ENCODE measurements around the gene RPS29. TPM values are rescaled to one million over a fixed set of nuclear protein-coding genes. Genes with fewer than 3 reads are reported as not detected.
"Not testable (repeated sequence)": the region's sequence is repeated elsewhere in the genome, so short reads cannot be mapped to it uniquely, and the experiment has no call there.

The RPS29 gene
- total RNA-seq, 8 experiments from 2014 or later, result 1,019 to 8,138 (median 3,970) TPM

- ATAC-seq (replicated peaks in 6 of 8); in situ Hi-C loops (cut with MboI; ENCODE audit: low pct_unique_long_range_greater_than_20kb in 2 of 9, low sequenced_read_pairs in 9 of 9, unreplicated experiment in 9 of 9): not testable (repeated sequence)
- 40 to 82% (median 69%) methylated on average over 2 to 16 of the region's 19 CpGs; no CpG with 5 or more reads in 2 of the 10 experiments for WGBS, 10 experiments
- Histone ChIP-seq H3K27ac (peak overlapping the region in 1 of 2 donors; percentile 98), H3K4me3 (peak overlapping the region; percentile 61 to 99 (median 92)), H3K4me1 (replicated peaks in 1 of 2) (peaks cover 6 to 27% of the 10 kb centered on the region in 2 donors)
Measured at GRCh38 chr14:49619273-49619672, 33.1 kb upstream of the RPS29 start.

- Histone ChIP-seq H3K4me1 (replicated peaks in 1 of 2) (peaks cover 6 to 22% of the 10 kb centered on the region in 2 donors), H3K4me3 (no peak overlapping the region), H3K27ac (no peak overlapping the region)
- in situ Hi-C loops (cut with MboI; ENCODE audit: low pct_unique_long_range_greater_than_20kb in 2 of 9, low sequenced_read_pairs in 9 of 9, unreplicated experiment in 9 of 9), result no loop called here
- 76 to 100% (median 90%) methylated on average over 1 to 4 of the region's 6 CpGs; no CpG with 5 or more reads in 1 of the 10 experiments for WGBS, 10 experiments
- no peak for ATAC-seq (replicated peaks in 6 of 8)
Measured at GRCh38 chr14:49617852-49618519, 31.8 kb upstream of the RPS29 start.

GRCh38 chr14:49615776-49616175, 29.6 kb upstream of the RPS29 start:
- no peak overlapping the region for H3K4me3 ChIP-seq
- 85 to 98% (median 93%) methylated on average over 2 to 6 of the region's 6 CpGs; no CpG with 5 or more reads in 2 of the 10 experiments for WGBS, 10 experiments
- H3K27ac ChIP-seq, result no peak overlapping the region
- peaks cover 6 to 9% of the 10 kb centered on the region in 2 donors for H3K4me1 ChIP-seq (replicated peaks in 1 of 2)
- in situ Hi-C loops (cut with MboI; ENCODE audit: low pct_unique_long_range_greater_than_20kb in 2 of 9, low sequenced_read_pairs in 9 of 9, unreplicated experiment in 9 of 9), result no loop called here
- ATAC-seq (replicated peaks in 6 of 8), result no peak

GRCh38 chr14:49614196-49614595, 28.0 kb upstream of the RPS29 start:
- Histone ChIP-seq H3K4me3 (no peak overlapping the region), H3K27ac (no peak overlapping the region), H3K4me1 (replicated peaks in 1 of 2) (peaks cover 4 to 6% of the 10 kb centered on the region in 2 donors)
- 54 to 100% (median 100%) methylated on average over 1 to 2 of the region's 2 CpGs; no CpG with 5 or more reads in 1 of the 10 experiments for WGBS, 10 experiments
- ATAC-seq (replicated peaks in 6 of 8), result no peak
- in situ Hi-C loops (cut with MboI; ENCODE audit: low pct_unique_long_range_greater_than_20kb in 2 of 9, low sequenced_read_pairs in 9 of 9, unreplicated experiment in 9 of 9), result no loop called here

- ATAC-seq (replicated peaks in 6 of 8), result no peak
- 71 to 100% (median 84%) methylated on average over 1 to 7 of the region's 8 CpGs; no CpG with 5 or more reads in 1 of the 10 experiments for WGBS, 10 experiments
- in situ Hi-C loops (cut with MboI; ENCODE audit: low pct_unique_long_range_greater_than_20kb in 2 of 9, low sequenced_read_pairs in 9 of 9, unreplicated experiment in 9 of 9), result no loop called here
- Histone ChIP-seq H3K4me1 (replicated peaks in 1 of 2) (no peaks in the 10 kb centered on the region), H3K27ac (no peak overlapping the region), H3K4me3 (no peak overlapping the region)
Measured at GRCh38 chr14:49612671-49613070, 26.5 kb upstream of the RPS29 start.

- H3K4me3 ChIP-seq, result no peak overlapping the region
- 82 to 100% (median 92%) methylated on average over 2 to 4 of the region's 4 CpGs for WGBS, 10 experiments
- no peak overlapping the region for H3K27ac ChIP-seq
- in situ Hi-C loops (cut with MboI; ENCODE audit: low pct_unique_long_range_greater_than_20kb in 2 of 9, low sequenced_read_pairs in 9 of 9, unreplicated experiment in 9 of 9), result no loop called here
- ATAC-seq (replicated peaks in 6 of 8), result no peak
- H3K4me1 ChIP-seq (replicated peaks in 1 of 2), result no peaks in the 10 kb centered on the region
Measured at GRCh38 chr14:49612251-49612650, 26.1 kb upstream of the RPS29 start.

- no peak for ATAC-seq (replicated peaks in 6 of 8)
- no peaks in the 10 kb centered on the region for H3K4me1 ChIP-seq (replicated peaks in 1 of 2)
- no peak overlapping the region for H3K27ac ChIP-seq
- H3K4me3 ChIP-seq, result no peak overlapping the region
- 69 to 100% (median 88%) methylated on average over 3 to 6 of the region's 6 CpGs; no CpG with 5 or more reads in 2 of the 10 experiments for WGBS, 10 experiments
- in situ Hi-C loops (cut with MboI; ENCODE audit: low pct_unique_long_range_greater_than_20kb in 2 of 9, low sequenced_read_pairs in 9 of 9, unreplicated experiment in 9 of 9), result no loop called here
Measured at GRCh38 chr14:49607583-49607982, 21.4 kb upstream of the RPS29 start.

- peak within 1 kb of the TSS; percentile 74 to 97 (median 87) for H3K4me3 ChIP-seq
- peak; percentile 72 to 88 (median 85) for ATAC-seq (replicated peaks in 6 of 8)
- peaks cover 0 to 4% of the 10 kb centered on the region in 2 donors for H3K4me1 ChIP-seq (replicated peaks in 1 of 2)
- in situ Hi-C loops (cut with MboI; ENCODE audit: low pct_unique_long_range_greater_than_20kb in 2 of 9, low sequenced_read_pairs in 9 of 9, unreplicated experiment in 9 of 9), result no loop called here
- peak within 1 kb of the TSS; percentile 96 for H3K27ac ChIP-seq
- WGBS, 10 experiments, result 0 to 7% (median 0%) methylated on average over 1 to 13 of the region's 77 CpGs; no CpG with 5 or more reads in 3 of the 10 experiments
Measured at GRCh38 chr14:49598485-49599300, 12.5 kb upstream of the RPS29 start, which contains the start of gene LRR1. Gene LRR1, plus strand, starts transcription at chr14:49598940. Its CDS starts 81 bp downstream, at chr14:49599021.

GRCh38 chr14:49598189-49598484, 12.0 kb upstream of the RPS29 start:
- ATAC-seq (replicated peaks in 6 of 8), result peak in 6 of 8 experiments; percentile 1 to 34 (median 18)
- H3K4me3 ChIP-seq, result peak overlapping the region; percentile 74 to 97 (median 87)
- H3K4me1 ChIP-seq (replicated peaks in 1 of 2), result peaks cover 0 to 4% of the 10 kb centered on the region in 2 donors
- peak overlapping the region; percentile 96 for H3K27ac ChIP-seq
- in situ Hi-C loops (cut with MboI; ENCODE audit: low pct_unique_long_range_greater_than_20kb in 2 of 9, low sequenced_read_pairs in 9 of 9, unreplicated experiment in 9 of 9), result no loop called here
- WGBS, 10 experiments, result 0 to 4% (median 0%) methylated on average over 1 to 13 of the region's 15 CpGs; no CpG with 5 or more reads in 4 of the 10 experiments

- in situ Hi-C loops (cut with MboI; ENCODE audit: low pct_unique_long_range_greater_than_20kb in 2 of 9, low sequenced_read_pairs in 9 of 9, unreplicated experiment in 9 of 9), result no loop called here
- ATAC-seq (replicated peaks in 6 of 8), result peak in 3 of 8 experiments; percentile 12 to 29 (median 17)
- Histone ChIP-seq H3K27ac (no peak overlapping the region), H3K4me3 (no peak overlapping the region), H3K4me1 (replicated peaks in 1 of 2) (no peaks in the 10 kb centered on the region)
- 0 to 100% (median 71%) methylated on average over 1 to 4 of the region's 4 CpGs for WGBS, 10 experiments
Measured at GRCh38 chr14:49594347-49595091, 8.3 kb upstream of the RPS29 start.

GRCh38 chr14:49593016-49593415, 6.8 kb upstream of the RPS29 start:
- peak in 3 of 8 experiments; percentile 8 to 80 (median 13) for ATAC-seq (replicated peaks in 6 of 8)
- no peaks in the 10 kb centered on the region for H3K4me1 ChIP-seq (replicated peaks in 1 of 2)
- 2 to 100% (median 85%) methylated on average over 1 to 3 of the region's 3 CpGs; no CpG with 5 or more reads in 1 of the 10 experiments for WGBS, 10 experiments
- no peak overlapping the region for H3K27ac ChIP-seq
- in situ Hi-C loops (cut with MboI; ENCODE audit: low pct_unique_long_range_greater_than_20kb in 2 of 9, low sequenced_read_pairs in 9 of 9, unreplicated experiment in 9 of 9), result no loop called here
- no peak overlapping the region for H3K4me3 ChIP-seq

- in situ Hi-C loops (cut with MboI; ENCODE audit: low pct_unique_long_range_greater_than_20kb in 2 of 9, low sequenced_read_pairs in 9 of 9, unreplicated experiment in 9 of 9), result no loop called here
- peaks cover 4 to 6% of the 10 kb centered on the region in 2 donors for H3K4me1 ChIP-seq (replicated peaks in 1 of 2)
- no peak for ATAC-seq (replicated peaks in 6 of 8)
- WGBS, 10 experiments, result 71 to 100% (median 81%) methylated on average over 1 to 3 of the region's 3 CpGs; no CpG with 5 or more reads in 1 of the 10 experiments
- H3K27ac ChIP-seq, result no peak overlapping the region
- H3K4me3 ChIP-seq, result no peak overlapping the region
Measured at GRCh38 chr14:49589387-49589786, 3.2 kb upstream of the RPS29 start.
